ENCODE measurements around the gene NTHL1.

- TF ChIP-seq CTCF (IDR thresholded peaks at IDR 0.05; ENCODE audit: borderline replicate concordance, extremely low read depth, low read length, poor library complexity, severe bottlenecking) (no peak), EZH2 (IDR thresholded peaks at IDR 0.05; ENCODE audit: borderline replicate concordance, low read depth, low read length, severe bottlenecking) (no peak)
These were observed 32.3 kb downstream of the NTHL1 start for GRCh38 chr16:2015117-2015946.

Measured in DND-41 (cell line).